Activated CD4-positive, alpha-beta T cell treated with anti-CD3 and anti-CD28 coated beads, Interleukin-2, amount 10 ng/mL, durations not matched to agents 24 days and 14 days (primary cell): ENCODE measurements around the gene GRAMD2B. TPM values are rescaled to one million over a fixed set of nuclear protein-coding genes. Genes with fewer than 3 reads are reported as not detected.
A peak's percentile ranks its signal among the peaks of the same experiment; 100 is the strongest.

Experiments used
- DNase-seq: peaks from one replicate; pipeline ENCODE4 v3.0.0; 2022
- H3K27ac Mint-ChIP-seq: one replicate; pipeline ENCODE4 v1.8.0; 2022; ENCODE audit warnings: mild to moderate bottlenecking, mixed read lengths
- H3K27me3 Mint-ChIP-seq: one replicate; pipeline ENCODE4 v1.8.0; 2022; ENCODE audit warnings: mixed read lengths
- H3K36me3 Mint-ChIP-seq: one replicate; pipeline ENCODE4 v1.8.0; 2022; ENCODE audit warnings: low read depth, mild to moderate bottlenecking, mixed read lengths
- H3K4me1 Mint-ChIP-seq: one replicate; pipeline ENCODE4 v1.8.0; 2021; ENCODE audit warnings: mixed read lengths
- H3K4me3 Mint-ChIP-seq: one replicate; pipeline ENCODE4 v1.8.0; 2022; ENCODE audit warnings: mild to moderate bottlenecking, moderate library complexity, mixed read lengths
- H3K9me3 Mint-ChIP-seq: one replicate; pipeline ENCODE4 v1.8.0; 2021; ENCODE audit warnings: mixed read lengths
- intact Hi-C: fragments of 100-400 bp; cut with micrococcal nuclease; formaldehyde crosslinking; loops from one replicate; pipeline ENCODE4 v1.15.1; 2023
- total RNA-seq: library from RNA; stranded (reverse); gene quantifications from 2 replicates; pipeline ENCODE4 v1.2.3, GENCODE V29; 2022

Gene GRAMD2B
- total RNA-seq, 1 donor from 2014 or later: 10.8 TPM

DNA sequence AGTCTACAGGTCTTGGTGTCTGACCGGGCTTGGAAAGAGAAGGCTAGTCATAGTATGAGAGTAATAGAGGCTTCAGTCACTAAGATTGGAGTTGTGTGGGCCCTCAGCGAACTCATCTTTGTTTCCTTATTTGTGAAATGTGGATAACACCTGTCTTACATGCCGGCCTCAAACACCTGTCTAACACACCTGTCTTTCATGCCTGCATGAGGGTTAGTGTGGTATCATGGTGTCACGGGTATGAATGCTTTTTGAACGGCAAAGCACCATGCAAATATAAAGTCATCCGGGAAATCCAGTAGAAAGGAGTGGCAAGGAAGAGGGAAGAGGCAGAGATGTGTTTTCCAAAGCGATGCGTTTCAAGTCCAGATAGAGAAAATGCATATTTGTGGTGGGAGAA, 25.5 kb downstream of the GRAMD2B start:
- Mint-ChIP-seq H3K27me3 (no peaks in the 10 kb centered on the region), H3K27ac (peak overlapping the region; percentile 29), H3K4me1 (peaks cover 67% of the 10 kb centered on the region), H3K4me3 (peak overlapping the region; percentile 29), H3K9me3 (peaks cover 4% of the 10 kb centered on the region), H3K36me3 (peaks cover 9% of the 10 kb centered on the region)
- intact Hi-C loops: loop anchor here (1.0 to 10.0 kb wide), 4 partner anchors 10 to 1339 kb away; partner anchors contain the start of gene LMNB1
- DNase-seq: no peak

DNA sequence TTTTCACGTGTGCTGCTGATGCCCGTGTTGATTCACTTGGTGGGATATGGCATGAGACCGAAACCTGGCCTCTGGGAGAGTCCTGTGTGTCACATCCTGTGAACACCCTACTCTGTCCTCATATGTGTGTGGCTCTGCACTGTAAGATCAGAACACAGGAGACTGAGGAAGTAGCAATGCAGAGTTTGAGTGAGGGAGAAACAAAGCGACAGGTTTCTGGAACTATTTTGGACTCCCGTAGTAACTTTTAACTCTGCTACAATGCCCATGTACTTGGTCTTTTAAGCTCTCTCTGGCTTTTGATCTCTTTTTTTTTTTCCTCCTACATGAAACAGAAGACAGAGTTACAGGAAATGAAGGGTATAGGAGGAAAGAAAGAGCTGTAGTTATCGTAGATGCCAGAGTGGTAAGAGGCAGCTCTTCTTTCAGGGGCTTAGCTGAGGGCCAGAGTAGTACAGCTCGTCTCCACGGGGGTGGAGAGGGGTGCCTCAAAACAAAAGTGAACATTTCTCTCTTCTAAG, 26.6 kb downstream of the GRAMD2B start:
- peaks cover 57% of the 10 kb centered on the region for H3K4me1 Mint-ChIP-seq
- peaks cover 7% of the 10 kb centered on the region for H3K36me3 Mint-ChIP-seq
- H3K27me3 Mint-ChIP-seq: no peaks in the 10 kb centered on the region
- H3K9me3 Mint-ChIP-seq: peaks cover 1% of the 10 kb centered on the region
- H3K4me3 Mint-ChIP-seq: peak overlapping the region; percentile 91
- intact Hi-C loops: loop anchor here (1.0 to 10.0 kb wide), 4 partner anchors 12 to 1337 kb away; partner anchors contain the start of gene LMNB1
- DNase-seq: peak; percentile 88
- H3K27ac Mint-ChIP-seq: peak overlapping the region; percentile 100

DNA sequence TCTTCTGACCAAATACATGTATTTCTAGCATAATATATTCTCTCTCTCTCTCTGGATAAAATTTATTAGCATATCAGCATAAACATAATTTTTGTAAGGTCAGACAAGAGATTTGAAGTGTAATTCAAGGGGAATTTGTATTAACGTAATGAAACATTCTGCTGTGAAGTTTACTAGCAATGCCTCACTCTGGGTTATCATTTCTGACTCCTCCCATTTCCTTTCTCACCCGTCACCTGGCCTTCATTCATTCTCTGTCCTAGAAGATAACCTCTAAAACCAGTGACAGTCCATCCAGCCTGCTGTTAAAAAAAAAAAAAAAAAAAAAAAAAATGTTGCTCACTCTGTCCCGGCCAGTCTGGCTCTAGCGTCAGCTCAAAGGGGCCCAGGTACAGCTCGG, 27.1 kb downstream of the GRAMD2B start:
- intact Hi-C loops: no loop called here
- H3K4me1 Mint-ChIP-seq: peaks cover 54% of the 10 kb centered on the region
- H3K27me3 Mint-ChIP-seq: no peaks in the 10 kb centered on the region
- DNase-seq: peak; percentile 75
- H3K4me3 Mint-ChIP-seq: peak overlapping the region; percentile 91
- no peaks in the 10 kb centered on the region for H3K9me3 Mint-ChIP-seq
- peak overlapping the region; percentile 100 for H3K27ac Mint-ChIP-seq
- H3K36me3 Mint-ChIP-seq: peaks cover 4% of the 10 kb centered on the region

DNA sequence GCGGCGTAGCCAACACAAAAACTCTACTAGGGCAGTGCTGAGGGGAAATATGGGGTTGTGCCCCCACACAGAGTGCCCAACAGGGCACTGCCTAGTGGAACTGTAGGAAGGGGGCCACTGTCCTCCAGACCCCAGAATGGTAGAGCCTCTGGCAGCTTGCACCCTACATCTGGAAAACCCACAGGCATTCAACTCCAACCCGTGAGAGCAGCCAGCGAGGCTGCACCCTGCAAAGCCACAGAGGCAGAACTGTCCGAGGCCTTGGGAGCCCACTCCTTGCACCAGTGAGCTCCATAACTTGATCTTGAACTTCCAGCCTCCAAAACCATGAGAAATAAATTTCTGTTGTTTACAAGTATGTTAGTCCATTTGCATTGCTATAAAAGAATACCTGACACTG, 27.7 kb downstream of the GRAMD2B start:
- H3K4me3 Mint-ChIP-seq: peak overlapping the region; percentile 91
- no peaks in the 10 kb centered on the region for H3K27me3 Mint-ChIP-seq
- H3K27ac Mint-ChIP-seq: peak overlapping the region; percentile 100
- H3K9me3 Mint-ChIP-seq: no peaks in the 10 kb centered on the region
- intact Hi-C loops: no loop called here
- peaks cover 4% of the 10 kb centered on the region for H3K36me3 Mint-ChIP-seq
- peaks cover 51% of the 10 kb centered on the region for H3K4me1 Mint-ChIP-seq
- no peak for DNase-seq

DNA sequence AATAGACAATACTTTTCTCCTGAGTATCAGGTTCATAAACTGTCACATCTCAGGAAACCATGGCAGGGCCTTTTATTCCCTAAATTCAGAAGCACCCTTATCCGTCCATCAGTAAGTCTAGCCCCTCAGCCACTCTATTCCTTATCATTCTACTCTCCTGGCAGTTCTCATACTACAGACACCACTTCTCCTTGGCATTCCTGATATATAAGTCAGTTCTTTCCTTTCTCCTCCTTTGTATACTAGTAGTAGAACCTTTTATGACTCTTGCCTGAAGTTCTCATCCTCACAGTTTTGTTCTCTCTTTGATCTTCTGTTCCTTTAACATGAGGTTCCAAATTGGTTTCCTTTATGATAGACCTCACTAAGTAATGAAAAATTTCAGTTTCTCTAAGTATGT, 29.3 kb downstream of the GRAMD2B start:
- H3K4me3 Mint-ChIP-seq: no peak overlapping the region
- no peaks in the 10 kb centered on the region for H3K27me3 Mint-ChIP-seq
- H3K9me3 Mint-ChIP-seq: no peaks in the 10 kb centered on the region
- intact Hi-C loops: no loop called here
- H3K27ac Mint-ChIP-seq: peak overlapping the region; percentile 49
- H3K36me3 Mint-ChIP-seq: peaks cover 5% of the 10 kb centered on the region
- H3K4me1 Mint-ChIP-seq: peaks cover 45% of the 10 kb centered on the region
- DNase-seq: no peak

DNA sequence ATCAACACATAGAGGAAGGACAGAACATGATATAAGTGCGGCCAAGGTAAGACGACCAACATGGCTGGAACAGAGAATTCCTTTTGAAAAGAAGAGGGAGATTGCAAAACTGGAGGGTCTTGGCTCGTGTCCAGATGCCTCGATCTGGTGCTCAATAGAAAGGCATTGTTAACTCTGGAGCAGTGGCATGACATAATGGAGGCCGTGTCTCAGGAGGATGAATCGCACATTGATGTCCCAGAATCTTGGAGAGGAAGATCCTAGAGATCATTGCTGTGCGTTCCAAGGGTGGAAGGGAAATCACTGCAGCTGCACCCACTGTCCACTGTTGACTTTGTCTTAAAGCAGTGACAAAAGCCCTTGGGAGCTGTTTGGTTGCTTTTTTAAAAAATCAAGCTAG, 30.9 kb downstream of the GRAMD2B start:
- no peak for DNase-seq
- no peak overlapping the region for H3K4me3 Mint-ChIP-seq
- no peaks in the 10 kb centered on the region for H3K27me3 Mint-ChIP-seq
- H3K4me1 Mint-ChIP-seq: peaks cover 35% of the 10 kb centered on the region
- no peaks in the 10 kb centered on the region for H3K9me3 Mint-ChIP-seq
- intact Hi-C loops: no loop called here
- no peak overlapping the region for H3K27ac Mint-ChIP-seq
- H3K36me3 Mint-ChIP-seq: peaks cover 7% of the 10 kb centered on the region

DNA sequence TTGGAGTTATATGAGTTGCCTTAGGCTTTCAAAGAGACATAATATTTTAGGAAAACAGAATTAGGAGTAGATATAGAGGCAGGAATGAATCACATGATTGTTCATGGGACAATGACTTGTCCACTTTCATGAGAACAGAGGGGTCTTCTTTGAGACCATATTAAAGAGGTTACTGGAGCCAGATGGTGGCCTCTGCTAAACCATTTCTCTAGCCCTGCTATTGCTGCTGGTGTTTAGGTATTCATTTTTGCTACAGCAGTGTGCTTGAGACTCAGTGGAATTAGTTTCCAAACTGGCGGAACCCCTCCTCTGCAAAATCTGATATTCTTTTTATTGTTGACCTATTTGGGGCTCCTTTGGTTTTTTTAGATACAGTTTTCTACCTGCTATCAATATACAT, 31.3 kb downstream of the GRAMD2B start:
- no peaks in the 10 kb centered on the region for H3K9me3 Mint-ChIP-seq
- no peak overlapping the region for H3K27ac Mint-ChIP-seq
- intact Hi-C loops: no loop called here
- no peak overlapping the region for H3K4me3 Mint-ChIP-seq
- H3K4me1 Mint-ChIP-seq: peaks cover 33% of the 10 kb centered on the region
- no peaks in the 10 kb centered on the region for H3K27me3 Mint-ChIP-seq
- no peak for DNase-seq
- peaks cover 7% of the 10 kb centered on the region for H3K36me3 Mint-ChIP-seq

DNA sequence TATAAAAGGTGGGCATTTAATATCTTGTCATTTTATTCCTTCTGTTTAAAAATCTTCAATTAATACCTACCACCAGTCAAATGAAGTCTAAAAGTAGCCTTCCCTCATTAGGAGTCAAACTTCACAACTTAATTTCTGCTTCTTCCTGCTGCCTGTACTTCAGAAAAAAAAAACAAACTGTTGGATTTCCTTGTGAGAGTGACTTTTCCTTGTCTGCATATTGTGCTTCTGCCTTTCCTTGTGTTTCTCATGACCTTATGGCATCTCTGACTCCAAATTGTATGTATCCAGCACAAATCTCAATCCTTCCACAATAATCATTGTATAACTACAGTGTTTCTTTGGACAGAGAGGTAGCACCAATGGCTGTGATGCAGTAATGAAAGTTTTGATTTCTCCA, 32.1 kb downstream of the GRAMD2B start:
- H3K4me1 Mint-ChIP-seq: peaks cover 26% of the 10 kb centered on the region
- intact Hi-C loops: no loop called here

DNA sequence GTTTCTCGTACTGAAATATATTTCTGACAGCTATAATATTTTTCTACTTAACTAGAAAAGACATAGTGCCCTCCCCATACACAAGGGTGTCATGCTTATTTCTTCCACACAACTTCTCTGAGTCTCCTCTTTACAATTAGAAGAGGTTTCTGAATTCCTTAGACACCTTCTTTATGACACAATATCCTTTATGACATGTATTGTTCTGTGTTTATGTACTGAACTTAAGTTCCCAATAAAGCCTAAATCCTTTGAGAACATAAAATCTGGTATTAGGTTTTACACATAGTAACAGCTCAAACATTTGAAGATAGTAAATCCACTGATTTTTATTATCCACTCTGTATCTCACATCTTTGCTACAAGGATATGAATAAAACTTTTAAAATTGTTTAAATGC, 32.5 kb downstream of the GRAMD2B start:
- Mint-ChIP-seq H3K36me3 (peaks cover 7% of the 10 kb centered on the region), H3K27ac (no peak overlapping the region), H3K9me3 (no peaks in the 10 kb centered on the region), H3K4me1 (peaks cover 21% of the 10 kb centered on the region), H3K4me3 (no peak overlapping the region), H3K27me3 (no peaks in the 10 kb centered on the region)
- intact Hi-C loops: no loop called here
- no peak for DNase-seq

More for the DNA sequence above, 32.1 kb downstream of the GRAMD2B start:
- Mint-ChIP-seq H3K9me3 (no peaks in the 10 kb centered on the region), H3K27ac (no peak overlapping the region), H3K36me3 (peaks cover 7% of the 10 kb centered on the region), H3K27me3 (no peaks in the 10 kb centered on the region), H3K4me3 (no peak overlapping the region)
- DNase-seq: no peak

DNA sequence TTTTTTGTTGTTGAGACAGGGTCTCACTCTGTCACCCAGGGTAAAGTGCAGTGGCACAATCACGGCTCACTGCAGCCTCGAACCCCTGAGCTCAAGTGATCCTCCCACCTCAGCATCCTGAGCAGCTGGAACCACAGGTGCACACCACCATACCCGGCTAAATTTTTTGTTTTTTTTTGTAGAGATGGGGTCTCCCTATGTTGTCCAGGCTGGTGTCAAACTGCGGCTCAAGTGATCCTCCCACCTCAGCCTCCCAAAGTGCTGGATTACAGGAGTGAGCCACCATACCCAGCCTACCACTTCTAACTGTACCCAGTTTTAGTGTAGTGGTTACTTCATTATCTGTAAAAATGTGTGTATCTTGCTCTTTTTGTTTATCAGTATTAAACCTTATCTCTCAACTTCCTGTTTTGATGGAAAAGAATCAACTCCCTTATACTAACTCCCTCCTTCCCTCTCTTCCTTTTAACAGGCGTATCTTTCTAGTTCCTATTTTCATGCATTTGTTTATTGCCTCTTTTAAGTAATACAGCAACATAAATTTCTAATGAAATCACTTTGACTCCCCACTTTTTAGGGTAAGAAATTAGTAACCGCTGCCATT, 33.1 kb downstream of the GRAMD2B start:
- peaks cover 7% of the 10 kb centered on the region for H3K36me3 Mint-ChIP-seq
- H3K27me3 Mint-ChIP-seq: no peaks in the 10 kb centered on the region
- DNase-seq: no peak
- H3K4me1 Mint-ChIP-seq: peaks cover 18% of the 10 kb centered on the region
- no peak overlapping the region for H3K4me3 Mint-ChIP-seq
- no peak overlapping the region for H3K27ac Mint-ChIP-seq
- intact Hi-C loops: no loop called here
- no peaks in the 10 kb centered on the region for H3K9me3 Mint-ChIP-seq

DNA sequence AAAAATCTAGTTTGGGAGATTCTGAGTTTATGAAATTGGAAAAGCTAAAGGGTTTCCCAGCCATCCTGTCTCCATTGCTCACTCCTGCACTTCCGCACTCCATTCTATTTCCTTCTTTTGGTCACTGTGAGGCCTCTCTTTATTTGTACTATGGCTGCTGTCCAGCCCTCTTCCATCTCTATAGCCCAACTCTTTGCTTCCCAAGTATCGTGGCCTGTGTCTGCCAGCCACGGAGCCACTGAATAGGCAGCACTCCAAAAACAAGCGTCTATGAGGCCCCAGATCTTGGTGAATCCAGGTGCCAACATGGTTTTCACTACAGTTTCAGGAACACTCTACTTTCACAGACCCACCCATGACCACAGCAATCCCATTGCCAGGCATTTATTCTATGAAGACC, 37.2 kb downstream of the GRAMD2B start:
- Mint-ChIP-seq H3K4me1 (peaks cover 12% of the 10 kb centered on the region), H3K4me3 (no peak overlapping the region), H3K36me3 (peaks cover 3% of the 10 kb centered on the region), H3K27me3 (no peaks in the 10 kb centered on the region), H3K9me3 (no peaks in the 10 kb centered on the region), H3K27ac (no peak overlapping the region)
- DNase-seq: no peak
- intact Hi-C loops: no loop called here

DNA sequence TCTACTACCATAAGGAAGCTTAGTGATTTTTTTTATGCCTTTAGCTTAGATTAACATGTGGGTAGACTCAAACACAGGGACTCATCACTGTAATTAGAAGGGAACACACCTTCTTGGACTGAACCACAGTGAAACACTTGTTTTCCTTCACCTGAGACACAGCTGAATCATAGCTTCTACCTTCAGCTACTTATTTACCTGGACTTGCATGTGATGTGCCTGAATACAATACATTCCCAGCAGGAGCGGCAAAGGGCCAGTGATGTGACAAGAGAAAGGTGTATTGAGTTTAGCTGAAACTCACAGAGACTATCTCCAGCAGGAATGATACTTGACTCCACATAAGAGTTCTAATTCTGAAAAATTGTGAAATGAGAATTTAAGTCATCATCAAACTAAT, 37.8 kb downstream of the GRAMD2B start:
- peaks cover 12% of the 10 kb centered on the region for H3K4me1 Mint-ChIP-seq

DNA sequence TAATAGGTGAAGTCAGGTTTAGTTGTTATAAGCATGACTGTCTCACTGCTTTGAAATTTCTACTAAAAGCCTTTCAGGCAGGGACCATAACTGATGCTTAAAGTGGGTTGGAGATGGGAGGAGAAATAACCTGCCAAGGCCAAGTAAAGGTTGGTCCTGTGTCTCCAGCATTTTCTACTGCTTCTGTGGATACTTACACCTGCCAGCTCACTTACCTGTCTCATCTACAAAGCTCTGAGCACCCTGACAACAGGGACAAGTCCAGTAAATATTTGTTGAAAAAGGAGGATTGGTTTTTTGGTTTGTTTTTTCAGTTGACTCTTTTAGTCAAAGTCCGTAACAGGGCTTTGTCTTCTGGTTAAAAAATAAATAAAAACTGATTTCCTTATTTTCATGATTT, 38.6 kb downstream of the GRAMD2B start:
- Mint-ChIP-seq H3K9me3 (no peaks in the 10 kb centered on the region), H3K27ac (no peak overlapping the region), H3K4me1 (peaks cover 8% of the 10 kb centered on the region), H3K4me3 (no peak overlapping the region), H3K36me3 (peaks cover 3% of the 10 kb centered on the region), H3K27me3 (no peaks in the 10 kb centered on the region)
- no peak for DNase-seq
- intact Hi-C loops: no loop called here

More for the DNA sequence above, 37.8 kb downstream of the GRAMD2B start:
- Mint-ChIP-seq H3K9me3 (no peaks in the 10 kb centered on the region), H3K27ac (no peak overlapping the region), H3K36me3 (peaks cover 3% of the 10 kb centered on the region), H3K4me3 (no peak overlapping the region), H3K27me3 (no peaks in the 10 kb centered on the region)
- intact Hi-C loops: no loop called here
- no peak for DNase-seq

DNA sequence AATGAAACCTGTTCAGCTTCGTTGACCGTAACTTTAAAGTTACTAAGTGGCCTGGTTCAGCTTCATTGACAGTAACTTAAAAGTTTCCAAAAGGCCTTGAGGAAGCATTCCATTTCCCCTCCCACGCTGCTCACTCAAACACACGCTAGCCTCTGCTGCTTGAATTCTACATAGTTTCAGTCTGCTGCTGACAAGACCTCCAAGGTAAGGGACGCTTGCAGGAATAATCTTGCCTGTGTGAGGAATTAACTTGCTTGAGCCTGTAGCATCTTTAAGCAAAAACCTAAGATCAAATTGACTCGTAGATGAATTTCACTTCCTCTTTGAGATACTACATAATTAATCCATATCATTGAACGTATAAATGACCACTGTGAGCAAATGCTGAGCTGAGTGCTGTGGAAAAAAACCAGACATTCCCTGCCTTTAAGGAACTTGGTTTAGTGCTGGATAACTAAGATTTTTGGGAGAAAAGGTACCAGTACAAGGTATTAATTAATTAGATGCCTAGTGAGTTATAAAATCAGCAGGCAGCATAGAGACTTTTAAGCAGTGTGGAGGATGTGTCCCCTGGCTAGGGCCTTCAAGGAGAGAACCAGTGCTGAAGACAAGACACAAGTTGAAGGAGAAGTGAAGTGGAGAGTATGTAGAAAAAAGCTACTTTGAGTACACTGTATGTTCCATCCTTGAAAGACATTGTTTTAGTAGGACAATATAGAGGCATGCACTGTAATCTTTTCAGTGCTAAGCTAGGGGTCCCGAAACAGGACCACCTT, 39.2 kb downstream of the GRAMD2B start:
- Mint-ChIP-seq H3K4me3 (no peak overlapping the region), H3K4me1 (peaks cover 8% of the 10 kb centered on the region), H3K27ac (no peak overlapping the region), H3K9me3 (no peaks in the 10 kb centered on the region), H3K36me3 (peaks cover 3% of the 10 kb centered on the region), H3K27me3 (no peaks in the 10 kb centered on the region)
- no peak for DNase-seq
- intact Hi-C loops: no loop called here
